GM19395 (cell line): ENCODE results near the gene BABAM2.
"Not testable (repeated sequence)": the region's sequence is repeated elsewhere in the genome, so short reads cannot be mapped to it uniquely, and the experiment has no call there.

Source experiments
- ATAC-seq: cut with Tn5 transposase; IDR thresholded peaks from one replicate; pipeline ENCODE4 v1.9.1; 2021; ENCODE audit warnings: mild to moderate bottlenecking, moderate library complexity; ENCODE audit not compliant: unreplicated experiment

The BABAM2 gene

DNA sequence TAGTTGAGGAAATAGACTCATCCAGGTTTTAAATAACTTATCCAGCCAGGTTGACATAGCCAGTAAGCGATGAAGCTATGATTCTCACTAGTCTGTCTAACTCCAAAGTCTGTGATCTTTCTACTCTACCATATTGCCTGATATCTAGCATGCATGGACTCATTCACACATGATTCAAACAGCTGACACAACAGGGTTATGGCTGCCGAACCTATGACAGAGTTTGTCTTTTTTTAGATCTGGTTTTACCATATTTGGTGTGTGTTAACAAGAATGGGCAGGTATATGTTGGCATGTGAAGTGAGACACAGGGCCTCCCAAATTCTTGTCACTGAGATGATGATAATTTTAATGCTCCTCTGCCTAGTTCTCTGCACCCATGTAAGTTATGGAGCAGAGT lies 210.6 kb downstream of the BABAM2 start:
- ATAC-seq: no peak

DNA sequence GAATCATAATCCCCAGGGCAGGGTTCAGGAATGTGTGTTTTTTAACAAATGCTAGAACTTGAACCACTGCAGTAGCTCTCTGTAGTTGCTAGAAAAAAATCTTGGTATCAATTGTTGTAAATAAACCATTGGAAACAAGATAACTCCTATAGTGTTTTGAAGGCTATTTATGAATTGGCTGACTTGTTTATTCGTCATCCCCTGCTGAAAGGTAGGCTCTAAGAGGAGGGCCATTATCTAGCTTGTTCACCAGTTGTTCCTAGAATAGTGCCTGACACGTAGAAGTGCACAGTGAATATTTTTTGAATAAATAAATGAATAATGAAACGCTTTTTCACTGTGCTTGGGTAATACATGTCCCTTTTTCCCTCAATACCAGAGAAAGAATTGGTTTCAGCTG lies 211.4 kb downstream of the BABAM2 start:
- ATAC-seq: no peak

GRCh38 chr2:28102455-28102874 lies 211.9 kb downstream of the BABAM2 start:
- ATAC-seq: no peak

GRCh38 chr2:28103611-28104010 lies 213.1 kb downstream of the BABAM2 start:
- no peak for ATAC-seq

- ATAC-seq: no peak
Observed at GRCh38 chr2:28108143-28108542, 217.6 kb downstream of the BABAM2 start.

GRCh38 chr2:28113771-28114170 lies 223.2 kb downstream of the BABAM2 start:
- ATAC-seq: not testable (repeated sequence)

- no peak for ATAC-seq
Observed at GRCh38 chr2:28117104-28117596, 226.6 kb downstream of the BABAM2 start.

DNA sequence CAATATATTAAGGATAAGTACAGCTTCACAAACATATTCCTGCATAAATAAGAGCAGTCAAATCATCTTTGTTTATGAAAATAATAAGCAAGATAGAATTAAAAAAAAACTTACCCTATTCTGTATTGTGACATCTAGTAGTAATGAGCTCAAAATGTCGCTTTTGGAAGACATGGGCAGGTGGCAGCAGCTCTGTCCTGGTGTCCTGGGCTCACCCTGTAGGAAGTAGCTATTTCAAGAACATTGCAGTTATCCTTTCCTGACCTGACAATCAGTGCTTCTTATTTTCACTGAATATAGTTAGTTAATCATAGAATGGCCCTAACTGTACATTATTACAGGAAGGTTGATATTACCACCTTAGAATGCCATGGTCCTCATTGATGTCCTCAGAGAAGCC lies 229.1 kb downstream of the BABAM2 start:
- no peak for ATAC-seq

DNA sequence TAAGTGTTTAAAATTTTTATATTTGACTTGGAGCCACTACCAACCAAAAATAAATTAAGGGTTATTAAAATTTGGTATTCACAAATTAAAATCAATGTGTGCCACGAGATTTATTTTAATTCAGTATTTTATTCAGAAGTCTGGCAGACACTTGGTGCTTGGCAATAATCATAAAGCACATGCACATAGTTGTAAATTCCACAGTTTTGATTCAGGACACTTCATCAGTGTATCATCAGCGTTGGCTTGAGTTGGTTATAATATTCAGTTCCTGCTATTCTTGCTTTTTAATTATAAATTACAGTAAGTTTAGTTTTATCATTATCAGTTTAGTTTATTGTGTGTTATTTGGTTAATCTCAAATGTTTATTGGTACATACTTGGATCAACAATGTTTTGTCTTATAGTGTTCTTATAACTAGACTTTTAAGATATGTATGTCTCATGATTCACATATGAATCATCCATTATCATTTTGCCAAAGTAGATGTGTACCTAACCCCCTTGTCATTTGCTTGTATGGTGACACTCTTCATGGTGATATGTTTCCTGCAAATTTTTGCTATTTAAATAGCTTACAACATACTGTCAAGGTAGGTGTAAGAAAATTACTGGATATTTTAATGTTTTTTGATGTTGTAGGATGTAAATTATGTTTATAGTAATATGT lies 237.9 kb downstream of the BABAM2 start:
- no peak for ATAC-seq

DNA sequence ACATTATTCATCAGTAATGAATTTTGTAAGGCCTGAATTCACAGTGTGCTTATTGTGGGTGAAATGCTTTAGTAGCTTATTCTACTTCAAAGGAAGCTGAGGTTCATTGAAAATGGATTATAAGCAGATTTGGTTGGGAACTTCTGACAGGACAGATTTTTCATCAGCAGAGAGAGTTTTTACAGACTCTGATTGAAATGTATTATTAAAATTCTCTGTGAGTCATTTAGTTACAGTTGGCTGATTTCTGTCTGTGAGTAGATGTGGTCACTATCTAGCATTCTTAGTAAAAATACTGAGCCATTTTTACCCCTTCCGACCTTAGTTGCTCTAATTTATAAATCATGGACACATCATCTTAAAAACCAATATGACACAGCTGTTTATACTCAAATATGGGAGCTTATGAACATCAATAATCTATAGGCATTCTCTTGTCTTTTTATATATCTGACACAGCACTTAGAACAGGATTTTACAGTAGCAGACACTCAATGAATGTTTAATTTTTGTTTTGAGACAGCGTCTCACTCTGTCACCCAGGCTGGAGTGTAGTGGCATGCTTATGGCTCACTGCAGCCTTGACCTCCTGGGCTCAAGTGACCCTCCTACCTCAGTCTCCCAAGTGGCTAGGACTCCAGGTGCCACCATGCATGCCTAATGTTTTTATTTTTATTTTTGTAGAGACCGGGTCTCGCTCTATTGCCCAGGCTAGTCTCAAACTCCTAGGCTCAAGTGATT lies 239.6 kb downstream of the BABAM2 start:
- no peak for ATAC-seq

DNA sequence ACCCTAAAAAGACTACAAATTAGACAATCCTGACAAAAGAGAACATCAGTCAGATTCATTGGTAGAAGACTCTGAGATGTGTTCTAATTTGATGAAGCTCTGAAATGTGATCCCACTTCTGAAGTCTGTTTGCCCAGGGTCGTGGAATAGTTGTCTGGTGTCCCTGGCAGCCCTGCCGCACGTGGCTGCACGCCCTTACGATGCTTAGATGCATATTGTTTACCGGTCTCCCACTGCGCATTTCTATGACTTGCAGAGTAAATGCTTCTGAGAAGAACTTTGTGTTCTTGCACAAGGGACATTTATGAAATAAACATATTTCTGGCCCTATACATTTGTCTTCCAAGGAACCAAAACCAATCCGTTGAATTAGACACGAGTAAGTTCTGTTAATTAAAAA lies 243.2 kb downstream of the BABAM2 start:
- ATAC-seq: no peak

DNA sequence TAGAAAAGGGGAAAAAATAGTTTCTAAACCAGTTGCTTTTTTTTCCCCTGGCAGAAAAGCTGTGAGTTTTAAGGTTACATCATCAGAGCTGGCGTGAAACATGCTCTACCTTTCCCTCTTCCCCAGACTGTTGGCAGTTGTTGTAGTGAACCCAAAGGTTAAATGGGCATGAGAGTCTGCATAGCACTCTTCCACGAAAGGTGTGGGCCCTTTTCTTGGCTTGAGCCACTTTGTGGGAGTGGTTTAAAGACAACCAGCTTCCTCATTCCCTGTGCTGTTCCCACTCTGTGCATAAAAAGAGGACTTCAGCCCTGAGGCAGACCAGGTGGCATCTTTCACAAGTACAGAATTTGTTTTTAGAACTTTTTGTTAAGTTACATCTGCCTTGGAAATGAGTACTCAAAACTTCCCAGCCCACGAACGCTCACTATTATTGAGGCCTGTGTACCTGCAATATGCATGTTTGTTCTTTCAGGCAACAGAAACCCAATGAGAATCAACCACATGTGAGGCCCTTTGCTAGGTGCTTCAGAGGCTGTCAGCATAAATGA lies 243.8 kb downstream of the BABAM2 start:
- peak; percentile 61 for ATAC-seq

DNA sequence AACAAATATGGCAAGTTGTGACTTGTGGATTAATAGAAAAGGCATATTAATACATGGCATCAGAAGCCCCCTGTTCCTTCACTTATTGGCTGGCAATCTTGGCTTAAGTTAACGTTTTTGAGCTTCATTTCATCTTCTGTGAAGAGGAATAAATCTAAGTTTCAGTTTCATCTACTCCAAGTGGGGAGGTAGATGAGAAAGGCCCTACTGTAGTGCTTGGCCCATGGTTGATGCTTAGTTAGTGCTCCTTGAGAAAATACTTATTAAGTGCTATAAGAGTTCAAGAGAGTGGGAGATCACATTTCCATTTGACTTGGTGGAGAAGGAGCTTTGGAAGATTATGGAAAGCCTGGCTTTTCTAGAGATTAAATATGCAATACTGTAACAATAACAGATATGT lies 244.3 kb downstream of the BABAM2 start:
- peak; percentile 39 for ATAC-seq

DNA sequence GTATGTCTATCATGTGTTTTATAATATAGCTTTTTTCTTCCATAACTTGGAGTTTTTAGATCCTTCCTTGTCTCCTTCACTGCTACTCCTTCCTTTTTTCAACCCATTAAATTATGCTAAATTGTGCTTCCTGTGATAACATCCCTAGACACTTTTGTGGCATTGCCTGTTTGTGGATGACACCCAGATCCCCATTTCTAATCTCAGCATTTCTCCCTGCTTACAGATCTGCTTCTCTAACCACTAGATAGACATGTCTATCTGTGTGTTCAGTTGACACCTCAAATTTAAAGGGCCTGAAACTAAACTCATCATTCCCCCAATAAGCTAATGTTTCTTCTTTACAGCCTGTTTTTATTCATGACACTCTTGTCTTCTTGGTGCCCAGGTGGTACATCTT lies 244.8 kb downstream of the BABAM2 start:
- ATAC-seq: no peak

DNA sequence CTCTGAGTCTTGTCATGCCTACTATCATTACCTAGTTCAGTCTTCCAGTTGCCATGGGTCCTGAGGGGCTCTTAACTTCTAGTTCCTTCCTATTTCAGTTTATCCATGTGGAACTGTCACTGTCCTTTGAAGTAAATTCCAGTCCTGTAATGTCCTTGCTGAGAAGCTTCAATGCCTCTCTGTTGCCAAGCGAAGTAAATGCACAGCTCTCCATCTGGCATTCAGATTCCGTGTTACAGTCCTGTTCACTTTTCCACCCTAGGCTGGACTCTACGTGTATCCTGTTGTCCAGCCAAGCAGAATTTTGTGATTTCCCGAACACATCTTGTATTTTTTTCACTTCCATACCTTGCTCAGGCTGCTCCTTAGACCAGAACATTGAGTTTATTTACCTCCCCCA lies 245.3 kb downstream of the BABAM2 start:
- no peak for ATAC-seq

DNA sequence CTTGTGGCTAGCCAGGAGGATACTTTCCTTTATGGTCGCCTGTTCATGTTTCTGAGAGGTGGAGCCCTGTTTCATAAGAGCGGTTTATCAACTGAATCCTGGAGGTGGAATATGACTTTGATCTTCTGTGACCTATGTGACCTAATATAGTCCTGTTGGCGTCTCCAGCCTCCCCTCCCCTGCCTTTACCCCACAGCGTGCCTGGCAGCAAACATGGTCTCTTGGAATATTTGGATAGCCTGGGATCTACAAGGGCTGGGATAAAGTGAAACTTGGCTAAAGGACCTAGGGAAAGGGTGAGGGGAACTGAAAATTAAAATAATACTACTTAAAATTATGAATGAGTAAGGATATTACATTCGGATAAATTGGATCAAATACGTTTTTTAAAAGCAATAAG lies 246.0 kb downstream of the BABAM2 start:
- ATAC-seq: no peak

- ATAC-seq: no peak
Observed at GRCh38 chr2:28137221-28137620, 246.7 kb downstream of the BABAM2 start.

DNA sequence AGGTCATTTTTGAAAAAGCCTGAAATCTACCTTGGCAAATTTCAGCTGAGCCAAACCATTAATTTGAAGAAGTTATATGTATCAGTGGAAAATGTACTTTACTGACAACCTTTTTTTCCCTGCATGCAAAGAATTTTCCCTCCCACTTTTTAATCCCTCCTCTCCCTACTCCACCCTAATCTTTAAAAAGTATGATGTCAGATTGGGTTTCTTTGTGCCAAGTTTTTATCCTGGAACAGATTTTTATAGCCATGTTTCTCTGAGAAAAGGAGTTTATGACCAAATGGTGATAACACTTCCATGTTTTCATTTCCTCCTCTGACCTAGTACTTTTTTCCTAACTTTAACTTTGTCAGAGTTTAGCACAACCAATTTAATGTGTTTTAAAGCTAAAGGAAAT lies 251.9 kb downstream of the BABAM2 start:
- ATAC-seq: no peak

DNA sequence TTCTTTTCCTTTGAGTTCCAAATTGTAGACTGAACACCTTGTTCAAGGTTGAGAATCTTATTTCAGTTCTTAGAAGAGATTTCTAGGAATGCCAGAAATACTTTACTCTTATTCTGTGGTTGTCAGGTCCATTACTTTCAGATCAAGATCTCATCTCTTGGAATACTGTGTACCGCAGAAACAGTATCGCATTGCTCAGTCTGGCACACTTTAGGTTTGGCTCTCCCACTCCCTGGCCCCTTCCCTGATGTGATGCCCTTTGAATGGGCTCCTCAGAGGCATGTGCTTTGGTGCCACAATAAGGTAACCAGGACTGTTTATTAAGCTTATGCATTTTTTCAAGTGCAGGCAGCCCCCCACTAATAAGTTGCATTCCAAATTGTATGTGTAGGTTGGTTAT lies 257.5 kb downstream of the BABAM2 start:
- ATAC-seq: no peak

GRCh38 chr2:28148566-28148965 lies 258.0 kb downstream of the BABAM2 start:
- ATAC-seq: no peak

DNA sequence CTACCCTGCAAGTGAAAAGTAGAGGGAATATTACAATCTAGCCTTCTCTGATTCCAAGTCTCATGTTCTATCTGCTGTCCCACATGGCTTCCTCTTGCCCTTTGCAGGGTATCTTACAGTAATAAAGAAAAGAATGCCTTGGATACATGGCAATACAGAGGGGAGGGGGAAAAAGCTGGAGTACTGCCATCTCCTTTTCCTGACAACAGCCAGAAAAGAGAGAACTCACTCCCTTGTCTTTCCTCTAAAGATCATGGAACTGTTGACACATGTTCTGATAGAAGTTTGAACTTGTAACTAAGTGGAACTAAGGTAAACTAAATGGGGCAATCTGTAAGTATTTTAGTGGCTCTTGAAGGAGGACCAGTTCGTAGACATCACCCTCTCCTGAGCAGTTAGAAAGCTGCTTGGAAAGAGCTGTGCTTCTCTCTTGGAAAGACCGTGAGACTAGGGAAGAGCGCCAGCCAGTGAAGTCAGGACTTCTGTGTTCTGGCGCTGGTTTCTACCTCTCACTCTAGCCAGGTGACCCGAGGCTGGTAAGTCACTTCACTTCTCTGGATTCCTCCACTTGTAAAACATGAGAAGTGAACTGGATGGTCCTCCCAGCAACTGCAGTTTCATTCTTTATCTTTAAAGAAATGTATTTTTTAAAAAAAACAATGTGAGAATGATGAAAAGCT lies 259.8 kb downstream of the BABAM2 start:
- no peak for ATAC-seq

DNA sequence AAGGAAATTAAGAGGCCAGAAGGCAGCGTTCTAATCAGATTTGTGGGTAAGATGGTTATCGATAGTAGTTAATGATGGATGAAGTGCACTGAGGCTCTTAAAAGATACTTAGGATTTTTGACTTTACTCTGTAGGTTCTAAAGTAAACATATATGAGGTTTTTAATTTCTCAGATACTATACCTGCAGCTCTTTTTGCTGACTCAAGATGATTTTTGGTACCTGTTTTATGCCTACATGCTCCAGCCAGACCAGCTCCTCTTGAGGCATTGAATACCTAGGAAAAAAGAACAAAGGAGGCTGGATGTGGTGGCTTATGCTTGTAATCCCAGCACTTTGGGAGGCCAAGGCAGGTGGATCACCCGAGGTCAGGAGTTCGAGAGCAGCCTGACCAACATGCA lies 260.5 kb downstream of the BABAM2 start:
- no peak for ATAC-seq
